ENCODE measurements around the gene KDM6B.
A peak's percentile ranks its signal among the peaks of the same experiment; 100 is the strongest.

KDM6B gene

DNA sequence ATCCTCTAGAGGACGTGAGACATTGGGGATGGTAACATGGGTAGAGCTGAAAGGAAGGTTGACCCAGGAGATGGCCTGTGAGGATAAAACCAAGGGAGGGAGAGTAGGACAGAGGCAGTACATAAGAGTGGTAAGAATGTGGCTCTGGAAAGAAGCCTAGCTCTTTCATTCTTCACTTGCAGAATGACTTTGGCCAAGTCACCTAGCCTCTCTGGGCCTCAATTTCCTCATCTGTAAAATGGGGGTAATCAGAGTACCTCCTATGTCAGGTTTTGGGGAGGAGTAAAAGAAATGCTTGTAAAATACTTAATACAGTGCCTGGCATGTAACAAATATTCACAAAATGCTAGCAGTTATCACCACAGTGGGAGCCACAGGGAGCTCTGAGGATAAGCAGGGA lies 6.9 kb downstream of the KDM6B start:
- Mint-ChIP-seq H3K4me1 (peaks cover 50% of the 10 kb centered on the region), H3K9me3 (no peaks in the 10 kb centered on the region), H3K4me3 (peak overlapping the region; percentile 94 to 97 (median 96)), H3K36me3 (ENCODE audit: low read depth) (peaks cover 10% of the 10 kb centered on the region), H3K27ac (peak overlapping the region; percentile 91 to 96 (median 95)), H3K27me3 (ENCODE audit: low read depth) (no peaks in the 10 kb centered on the region)
- TF ChIP-seq, protein P1, sequence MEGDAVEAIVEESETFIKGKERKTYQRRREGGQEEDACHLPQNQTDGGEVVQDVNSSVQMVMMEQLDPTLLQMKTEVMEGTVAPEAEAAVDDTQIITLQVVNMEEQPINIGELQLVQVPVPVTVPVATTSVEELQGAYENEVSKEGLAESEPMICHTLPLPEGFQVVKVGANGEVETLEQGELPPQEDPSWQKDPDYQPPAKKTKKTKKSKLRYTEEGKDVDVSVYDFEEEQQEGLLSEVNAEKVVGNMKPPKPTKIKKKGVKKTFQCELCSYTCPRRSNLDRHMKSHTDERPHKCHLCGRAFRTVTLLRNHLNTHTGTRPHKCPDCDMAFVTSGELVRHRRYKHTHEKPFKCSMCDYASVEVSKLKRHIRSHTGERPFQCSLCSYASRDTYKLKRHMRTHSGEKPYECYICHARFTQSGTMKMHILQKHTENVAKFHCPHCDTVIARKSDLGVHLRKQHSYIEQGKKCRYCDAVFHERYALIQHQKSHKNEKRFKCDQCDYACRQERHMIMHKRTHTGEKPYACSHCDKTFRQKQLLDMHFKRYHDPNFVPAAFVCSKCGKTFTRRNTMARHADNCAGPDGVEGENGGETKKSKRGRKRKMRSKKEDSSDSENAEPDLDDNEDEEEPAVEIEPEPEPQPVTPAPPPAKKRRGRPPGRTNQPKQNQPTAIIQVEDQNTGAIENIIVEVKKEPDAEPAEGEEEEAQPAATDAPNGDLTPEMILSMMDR (IDR thresholded peaks at IDR 0.05; ENCODE audit: unreplicated experiment in 3 of 3) = no peak

DNA sequence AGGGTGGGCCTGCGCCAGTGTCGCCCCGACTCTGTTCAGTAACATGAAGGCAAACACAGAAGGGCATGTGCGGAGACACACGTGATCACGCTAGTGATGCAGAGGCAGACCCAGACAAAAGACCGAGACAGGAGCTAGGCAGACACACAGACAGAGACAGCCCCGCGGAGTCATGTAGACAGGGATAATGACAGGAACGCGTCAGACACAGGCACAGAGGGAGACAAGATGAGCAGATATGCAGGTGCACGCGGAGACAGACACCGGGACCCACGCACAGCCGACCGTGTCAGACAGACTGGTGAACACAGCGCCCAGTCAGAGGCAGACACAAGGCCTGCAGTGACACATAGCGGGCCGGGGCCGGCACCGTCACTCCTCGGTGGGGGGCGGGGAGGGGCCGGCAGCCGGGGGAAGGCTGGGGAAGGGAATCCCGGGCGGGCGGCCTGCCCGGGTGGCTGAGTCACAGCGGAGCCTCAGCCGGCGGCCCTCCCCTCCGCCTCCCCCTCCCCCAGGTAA lies 7.4 kb downstream of the KDM6B start:
- peaks cover 11% of the 10 kb centered on the region for H3K36me3 Mint-ChIP-seq (ENCODE audit: low read depth)
- H3K4me1 Mint-ChIP-seq = peaks cover 50% of the 10 kb centered on the region
- H3K27me3 Mint-ChIP-seq (ENCODE audit: low read depth) = no peaks in the 10 kb centered on the region
- peak overlapping the region; percentile 91 to 96 (median 95) for H3K27ac Mint-ChIP-seq
- TF ChIP-seq, protein P1 (IDR thresholded peaks at IDR 0.05; ENCODE audit: unreplicated experiment in 3 of 3) = no peak
- peak overlapping the region; percentile 94 to 97 (median 96) for H3K4me3 Mint-ChIP-seq
- H3K9me3 Mint-ChIP-seq = no peaks in the 10 kb centered on the region

DNA sequence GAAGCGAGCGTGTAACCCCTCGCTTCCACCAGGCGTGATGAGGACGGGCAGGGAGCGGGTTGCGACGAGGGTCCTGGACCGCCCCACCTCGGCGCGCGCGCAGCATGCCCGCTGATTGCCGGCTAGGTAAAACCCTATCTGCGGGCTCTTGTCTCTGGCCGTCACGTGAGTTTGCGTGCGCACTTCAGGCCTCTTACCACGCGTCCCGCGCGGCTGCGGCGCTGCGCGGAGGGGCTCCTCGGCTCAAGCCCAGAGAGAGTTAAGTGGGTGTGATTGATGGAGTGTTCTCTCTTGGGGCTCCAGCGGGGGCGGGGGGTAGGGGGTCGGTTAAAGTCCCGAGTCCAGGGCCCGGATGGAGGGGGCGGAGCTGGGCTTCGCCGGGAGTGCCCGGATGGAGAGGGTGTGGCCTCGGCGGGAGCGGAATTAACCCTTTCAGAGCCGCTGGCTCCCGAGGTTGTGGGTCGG lies 7.9 kb downstream of the KDM6B start:
- H3K9me3 Mint-ChIP-seq = no peaks in the 10 kb centered on the region
- H3K27ac Mint-ChIP-seq = peak overlapping the region; percentile 91 to 98 (median 98)
- H3K4me3 Mint-ChIP-seq = peak overlapping the region; percentile 96 to 98 (median 97)
- H3K36me3 Mint-ChIP-seq (ENCODE audit: low read depth) = peaks cover 16% of the 10 kb centered on the region
- H3K27me3 Mint-ChIP-seq (ENCODE audit: low read depth) = no peaks in the 10 kb centered on the region
- TF ChIP-seq, protein P1 (IDR thresholded peaks at IDR 0.05; ENCODE audit: unreplicated experiment in 3 of 3) = no peak
- H3K4me1 Mint-ChIP-seq = peaks cover 47% of the 10 kb centered on the region

DNA sequence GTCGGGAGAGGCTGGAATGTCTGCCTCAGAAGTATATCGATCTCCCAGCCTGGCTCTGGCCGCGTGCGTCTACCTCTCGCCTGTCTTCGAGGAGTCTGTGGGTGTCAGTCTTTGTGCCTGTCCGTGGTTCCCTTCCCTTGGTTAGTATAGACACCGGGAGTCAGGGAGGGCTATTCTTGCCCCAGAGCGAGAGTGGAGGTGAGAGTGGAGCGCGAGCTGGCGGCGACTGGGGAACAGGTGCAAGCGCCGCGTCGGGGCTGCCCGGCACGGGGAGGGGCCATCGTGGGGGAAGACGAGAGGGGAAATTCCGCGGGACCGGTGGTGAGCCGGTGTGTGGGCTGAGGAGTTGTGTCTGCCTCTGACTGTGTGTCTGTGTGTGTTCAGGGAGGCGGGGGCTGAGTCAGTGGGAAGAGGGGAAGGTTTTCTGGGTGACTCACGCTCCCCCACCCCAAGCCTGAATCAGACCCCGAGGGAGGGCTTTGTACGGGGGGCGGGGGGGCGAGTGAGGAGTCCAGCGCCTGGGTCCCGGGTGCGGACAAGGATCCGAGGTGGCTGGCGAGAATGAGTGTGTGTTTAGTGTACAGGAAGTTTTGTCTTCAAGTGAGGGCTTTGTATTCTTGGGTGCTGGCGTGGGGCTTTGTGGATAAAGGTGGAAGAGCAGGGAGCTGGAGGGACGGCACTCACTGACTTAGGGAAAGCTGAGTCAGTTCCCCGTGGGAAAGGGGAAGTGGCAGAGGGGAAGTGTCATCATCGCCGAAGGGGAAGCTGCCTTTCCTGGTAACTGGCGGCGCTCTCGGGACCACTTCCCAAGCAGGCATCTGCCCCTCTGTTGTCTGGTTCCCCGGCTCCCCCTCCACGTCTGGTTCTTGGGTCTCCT lies 8.6 kb downstream of the KDM6B start:
- H3K9me3 Mint-ChIP-seq = no peaks in the 10 kb centered on the region
- TF ChIP-seq, protein P1 (IDR thresholded peaks at IDR 0.05; ENCODE audit: unreplicated experiment in 3 of 3) = no peak
- H3K27ac Mint-ChIP-seq = peak overlapping the region; percentile 91 to 98 (median 98)
- H3K27me3 Mint-ChIP-seq (ENCODE audit: low read depth) = no peaks in the 10 kb centered on the region
- peaks cover 40% of the 10 kb centered on the region for H3K4me1 Mint-ChIP-seq
- H3K4me3 Mint-ChIP-seq = peak overlapping the region; percentile 96 to 98 (median 97)
- peaks cover 18% of the 10 kb centered on the region for H3K36me3 Mint-ChIP-seq (ENCODE audit: low read depth)

DNA sequence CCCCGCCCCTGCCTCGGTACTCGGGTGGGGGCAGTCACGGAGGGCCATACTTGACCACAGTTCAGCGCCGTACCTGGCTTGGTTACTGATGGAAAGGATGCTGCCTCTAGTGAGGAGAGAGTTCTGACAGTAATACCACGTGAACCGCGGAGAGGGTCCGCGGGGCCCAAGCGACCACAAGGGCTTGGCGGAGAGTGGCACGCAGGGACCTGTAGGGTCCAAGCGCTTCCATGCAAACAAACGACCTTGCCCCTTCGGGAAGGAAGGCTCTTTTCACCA lies 9.2 kb downstream of the KDM6B start:
- Mint-ChIP-seq H3K27me3 (ENCODE audit: low read depth) (no peaks in the 10 kb centered on the region), H3K27ac (peak overlapping the region; percentile 91 to 98 (median 98)), H3K9me3 (no peaks in the 10 kb centered on the region), H3K4me1 (peaks cover 37% of the 10 kb centered on the region), H3K4me3 (peak overlapping the region; percentile 96 to 98 (median 97)), H3K36me3 (ENCODE audit: low read depth) (peaks cover 19% of the 10 kb centered on the region)
- TF ChIP-seq, protein P1 (IDR thresholded peaks at IDR 0.05; ENCODE audit: unreplicated experiment in 3 of 3) = no peak

All from nephron (organoid).